Regular cardiac myocyte (primary cell): ENCODE measurements around the gene TCP11L1. TPM values are rescaled to one million over a fixed set of nuclear protein-coding genes. Genes with fewer than 3 reads are reported as not detected.

Source experiments
- total RNA-seq: library from RNA; depleted of rRNA; stranded (reverse); fragments of >200 nt; gene quantifications from 2 replicates; pipeline ENCODE4 v1.2.3, GENCODE V29; 2014

The TCP11L1 gene
- total RNA-seq: 24.8 and 27.0 TPM in 2 replicates

GRCh38 chr11:33039274-33040032, at the start of gene TCP11L1:
Gene TCP11L1, plus strand, starts transcription at chr11:33039572. Its CDS starts 4,202 bp downstream, at chr11:33043774.

GRCh38 chr11:33015621-33016551, 23.5 kb upstream of the TCP11L1 start, which contains the start of gene DEPDC7:
Gene DEPDC7, plus strand, starts transcription at chr11:33015878. Its CDS starts 78 bp downstream, at chr11:33015956.

Other genes starting within 250 kb of the TCP11L1 start
- gene CCDC73, start 244.9 kb upstream of the TCP11L1 start, total RNA-seq: not detected in 2 replicates
- gene PRRG4, start 209.6 kb upstream of the TCP11L1 start, total RNA-seq: under 0.01 TPM in 2 replicates
- gene QSER1, start 146.8 kb upstream of the TCP11L1 start, total RNA-seq: 15.2 and 16.7 TPM in 2 replicates
- gene DEPDC7, start 23.7 kb upstream of the TCP11L1 start, total RNA-seq: 5.1 and 5.8 TPM in 2 replicates
- gene CSTF3, start 121.9 kb downstream of the TCP11L1 start, total RNA-seq: 19.7 and 34.3 TPM in 2 replicates
- gene HIPK3, start 217.8 kb downstream of the TCP11L1 start, total RNA-seq: 88.0 and 204 TPM in 2 replicates